Dermis blood vessel endothelial cell (primary cell): ENCODE data around the gene ARHGEF33. TPM values are rescaled to one million over a fixed set of nuclear protein-coding genes. Genes with fewer than 3 reads are reported as not detected.

Source experiments
- DNase-seq: peaks from one replicate; pipeline ENCODE4 v3.0.0; 2010
- total RNA-seq: library from RNA; depleted of rRNA; stranded (reverse); fragments of >200 nt; gene quantifications from 2 replicates; pipeline ENCODE4 v1.2.3, GENCODE V29; 2014

ARHGEF33 gene
- total RNA-seq, 1 donor from 2014 or later: 0.34 TPM

DNA sequence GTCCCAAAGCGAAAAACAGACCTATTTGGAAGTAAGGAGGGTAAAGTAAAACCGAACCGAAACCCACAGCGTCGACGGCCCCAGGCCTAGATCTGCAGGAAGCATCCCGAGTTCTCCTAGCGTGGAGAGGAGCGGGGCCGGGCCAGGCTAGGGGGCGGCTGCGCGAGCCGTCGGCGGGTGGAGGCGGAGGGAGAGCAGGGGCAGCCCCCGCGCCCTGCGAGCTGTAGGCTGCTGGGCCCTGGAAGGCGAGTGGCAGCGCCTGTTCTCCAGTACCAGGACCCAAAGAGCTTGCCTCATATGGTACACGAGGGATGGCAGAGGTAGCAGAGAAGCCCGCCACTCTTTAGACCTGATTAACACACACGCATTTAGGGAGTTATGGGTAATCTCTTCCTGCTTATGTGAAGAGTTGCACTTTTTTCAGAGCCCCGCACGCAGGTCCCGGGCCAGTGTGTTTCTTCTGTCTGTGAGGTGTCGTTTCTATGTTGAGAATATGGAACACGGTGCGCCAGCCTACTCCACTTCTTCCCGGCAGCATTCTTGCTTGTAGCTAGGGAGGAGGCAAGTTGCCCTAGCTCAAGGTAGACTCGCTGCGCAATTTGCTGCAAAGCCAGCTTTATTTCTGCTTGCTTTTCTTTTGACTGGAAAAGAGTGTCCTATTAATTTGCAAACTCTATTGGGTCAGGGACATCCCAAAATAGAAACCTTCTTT is 71.1 kb downstream of the ARHGEF33 start:
- no peak for DNase-seq

DNA sequence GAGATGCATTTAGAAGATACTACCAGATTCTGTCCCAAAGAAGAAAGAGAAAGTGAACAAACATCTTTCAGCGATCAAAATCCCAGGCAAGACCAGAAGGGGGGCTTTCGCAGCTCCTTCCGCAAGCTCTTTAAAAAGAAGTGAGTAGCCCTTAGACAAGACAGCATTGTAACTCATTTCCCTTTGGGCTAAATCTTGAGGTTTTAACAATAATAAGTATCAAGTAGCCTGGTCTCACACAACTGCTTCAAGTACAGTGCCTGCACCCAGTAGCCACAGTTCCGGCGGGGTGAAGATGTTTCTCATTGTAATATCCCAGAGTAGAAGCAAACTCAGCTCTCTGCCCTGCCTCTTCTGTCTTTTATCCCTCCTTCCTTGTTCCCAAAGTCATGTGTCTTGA is 76.3 kb downstream of the ARHGEF33 start:
- DNase-seq: no peak

- DNase-seq: peak; percentile 15
Measured at GRCh38 chr2:38966678-38967077, 77.0 kb downstream of the ARHGEF33 start.

DNA sequence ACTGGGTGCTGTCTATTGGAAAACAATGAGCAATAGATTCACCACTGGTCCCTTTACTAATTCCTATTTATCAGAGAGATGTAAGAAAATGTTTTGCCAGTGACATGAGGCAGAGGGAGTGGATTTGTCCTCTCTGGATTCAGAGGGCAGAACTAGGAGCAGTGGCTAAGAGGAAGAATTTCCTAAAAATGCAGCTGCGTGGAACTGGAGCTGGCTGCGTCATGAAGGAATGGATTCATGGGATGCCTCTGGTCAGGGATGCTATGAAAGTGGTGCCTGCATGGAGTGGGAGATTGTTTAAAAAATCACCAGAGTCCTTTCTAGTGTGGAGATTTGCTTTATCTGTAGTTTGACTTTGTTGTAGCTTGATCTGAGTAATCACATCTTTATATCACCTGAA is 78.3 kb downstream of the ARHGEF33 start:
- no peak for DNase-seq

DNA sequence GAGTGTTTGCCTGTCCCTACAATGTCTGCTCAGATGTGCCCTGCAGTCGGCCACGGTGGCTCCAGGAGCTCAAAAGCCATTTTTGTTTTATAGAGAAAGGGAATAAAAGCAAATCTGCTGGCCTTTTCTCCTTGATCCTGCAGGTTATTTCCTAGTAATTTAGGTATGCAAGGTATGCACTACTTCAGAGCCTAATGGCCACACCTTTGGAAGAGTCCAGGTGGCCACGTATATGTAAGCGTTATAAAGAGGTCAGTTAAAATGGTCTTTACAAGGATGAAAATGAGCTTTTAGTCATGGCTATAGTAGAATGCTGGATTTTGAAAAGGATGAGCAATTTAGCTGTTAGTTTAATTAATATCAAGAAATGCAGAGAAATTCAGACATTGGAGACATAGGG is 81.7 kb downstream of the ARHGEF33 start:
- DNase-seq: no peak

DNA sequence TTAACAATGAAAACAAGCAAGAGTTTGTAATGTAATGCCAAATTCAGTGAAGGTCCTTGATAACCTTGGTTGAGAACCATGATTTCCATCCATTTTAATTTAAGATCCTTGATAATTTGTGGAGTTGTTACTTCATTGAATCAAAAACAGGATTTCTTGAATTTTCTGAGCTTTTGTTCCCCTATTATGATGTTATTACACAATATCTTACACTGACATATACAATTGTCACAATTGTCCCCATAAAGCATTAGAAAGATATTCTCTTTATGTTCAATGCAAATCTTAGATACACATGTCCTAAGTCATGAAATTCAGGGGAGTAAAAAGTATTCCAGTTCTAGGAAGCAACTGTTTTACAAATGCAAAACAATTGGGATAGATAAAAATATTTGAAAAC is 83.6 kb downstream of the ARHGEF33 start:
- no peak for DNase-seq

DNA sequence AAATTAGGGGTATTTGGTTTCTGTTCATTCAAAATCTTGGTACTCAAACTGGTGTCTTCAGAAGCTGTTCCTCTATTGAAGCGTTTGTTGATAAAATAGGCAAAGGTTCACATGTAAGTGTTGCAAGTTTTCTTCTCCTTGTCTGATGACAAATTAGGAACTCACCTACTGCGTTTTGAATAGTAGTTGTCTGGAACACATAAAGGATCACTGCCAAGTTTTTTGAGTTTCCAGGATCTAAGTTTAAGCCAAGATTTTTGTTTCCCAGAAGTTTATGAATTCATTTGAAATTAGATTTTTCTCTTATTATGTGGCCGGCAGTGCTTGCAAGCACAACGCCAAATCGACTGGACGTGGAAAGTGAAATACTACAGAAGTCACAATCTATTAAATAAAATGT is 85.4 kb downstream of the ARHGEF33 start:
- no peak for DNase-seq

DNA sequence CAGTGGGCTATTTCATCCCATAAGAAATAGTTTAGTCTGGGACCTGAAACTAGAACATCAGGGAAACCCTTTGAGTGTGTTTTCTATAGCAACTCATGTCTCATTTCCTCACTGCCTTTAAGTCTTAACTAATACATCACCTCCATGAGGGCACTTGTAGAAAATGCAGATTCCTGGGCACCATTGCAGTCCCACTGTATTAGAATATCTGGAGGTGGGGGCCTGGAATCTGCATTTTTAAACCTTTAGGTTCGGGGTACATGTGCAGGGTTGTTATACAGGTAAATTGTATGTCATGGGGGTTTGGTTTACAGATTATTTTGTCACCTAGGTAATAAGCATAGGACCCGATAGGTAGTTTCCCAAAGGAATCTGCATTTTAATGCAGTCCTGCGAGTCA is 87.4 kb downstream of the ARHGEF33 start:
- DNase-seq: no peak

GRCh38 chr2:38978296-38978903 is 88.7 kb downstream of the ARHGEF33 start:
- DNase-seq: no peak

DNA sequence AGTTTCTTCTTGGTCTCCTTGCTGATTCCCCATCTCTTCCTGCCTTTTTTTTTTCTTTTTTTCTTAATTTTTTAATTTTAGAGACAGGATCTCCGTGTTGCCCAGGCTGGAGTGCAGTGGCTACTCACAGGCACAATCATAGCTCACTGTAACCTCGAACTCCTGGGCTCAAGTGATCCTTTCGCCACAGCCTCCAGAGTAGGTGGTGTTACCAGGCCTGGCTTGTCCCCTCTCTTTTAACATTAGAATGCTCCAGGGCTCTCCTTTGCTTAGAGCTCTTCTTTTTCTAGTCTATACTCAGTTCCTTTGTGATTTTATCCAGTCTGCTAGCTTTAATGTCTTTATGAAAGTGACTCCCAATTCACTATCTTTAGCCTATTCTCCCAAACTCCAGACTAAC is 89.2 kb downstream of the ARHGEF33 start:
- DNase-seq: no peak

DNA sequence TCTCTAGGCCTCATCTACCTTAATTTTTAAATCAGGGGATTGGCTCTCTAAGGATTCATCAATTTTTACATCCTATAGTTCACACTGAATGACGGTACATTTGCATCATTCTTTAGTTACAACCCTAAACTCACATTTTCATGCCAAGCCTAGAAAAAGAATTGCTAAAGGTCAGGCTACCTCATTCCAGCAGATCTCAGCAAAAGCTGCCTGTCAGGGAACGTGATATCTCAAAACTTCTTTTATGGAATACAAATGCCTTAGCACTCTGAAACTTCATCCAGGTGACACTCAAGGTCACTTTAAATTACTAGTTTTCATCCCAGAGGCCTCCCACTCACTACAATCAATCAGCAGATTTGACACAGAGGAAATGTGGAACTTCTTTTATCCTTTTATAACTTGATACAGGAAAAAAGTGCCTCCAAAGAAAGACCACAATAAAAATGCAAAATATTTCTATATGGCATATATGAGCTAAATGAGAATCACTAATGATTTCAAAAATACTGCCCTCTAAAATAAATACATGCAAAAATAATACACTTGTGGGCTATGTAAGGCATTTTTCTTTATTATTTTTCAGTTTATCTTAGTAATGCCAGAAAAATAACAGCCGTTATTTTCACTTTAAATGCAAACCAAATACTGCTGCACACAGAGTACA is 91.5 kb downstream of the ARHGEF33 start:
- no peak for DNase-seq

DNA sequence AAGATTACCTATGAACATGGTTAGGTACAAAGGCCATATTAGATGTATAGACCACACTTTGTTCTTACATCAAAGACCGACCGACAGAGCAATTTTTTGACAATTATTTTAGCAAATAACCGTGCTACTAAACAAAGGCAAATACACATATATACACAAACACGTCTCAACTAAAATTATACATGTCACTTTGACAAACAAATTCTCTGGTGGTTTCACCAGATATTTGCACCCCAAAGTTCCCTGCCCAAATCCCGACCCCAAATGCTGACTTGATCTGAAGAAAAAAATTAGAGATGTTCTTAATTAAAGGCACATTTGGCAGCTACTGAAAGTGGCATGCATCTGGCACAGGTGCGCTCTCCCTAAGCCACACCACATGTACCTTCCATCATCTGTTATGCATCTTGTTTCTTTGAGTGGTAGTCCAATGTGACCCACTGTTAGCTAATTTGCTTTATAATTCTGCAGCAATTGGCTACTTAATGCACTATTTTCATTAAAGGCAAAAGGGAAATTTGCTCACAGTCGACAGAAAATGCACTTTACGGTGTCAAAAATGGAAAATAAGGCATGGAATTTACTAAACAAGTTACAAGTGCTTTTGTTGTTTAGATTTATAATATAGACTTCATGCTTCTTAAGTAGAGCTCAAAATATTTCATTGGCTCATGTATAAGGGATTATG is 92.1 kb downstream of the ARHGEF33 start:
- DNase-seq: no peak

- no peak for DNase-seq
Measured at GRCh38 chr2:38982498-38982897, 92.8 kb downstream of the ARHGEF33 start.

DNA sequence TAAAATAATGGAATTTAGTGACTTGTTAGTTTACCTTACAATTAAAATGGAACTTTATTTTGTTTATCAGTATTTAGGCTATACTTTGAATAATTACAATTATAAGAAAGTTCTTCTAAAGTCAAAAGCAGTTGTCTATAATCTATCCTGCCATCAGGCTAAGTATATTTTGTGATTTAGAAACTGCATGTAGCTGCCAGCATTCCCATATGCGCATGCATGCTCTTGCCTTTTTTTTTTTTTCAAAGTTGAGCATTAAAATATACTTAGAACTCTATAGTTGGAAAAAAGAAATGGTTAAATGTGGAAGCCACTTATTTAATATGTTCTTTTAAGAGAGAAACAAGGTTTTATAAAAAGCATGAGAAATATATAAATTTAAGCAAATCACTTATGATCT is 99.0 kb downstream of the ARHGEF33 start:
- DNase-seq: no peak

- no peak for DNase-seq
Measured at GRCh38 chr2:38991899-38992298, 102.2 kb downstream of the ARHGEF33 start.

GRCh38 chr2:38997781-38998180 is 108.1 kb downstream of the ARHGEF33 start:
- DNase-seq: peak; percentile 79

DNA sequence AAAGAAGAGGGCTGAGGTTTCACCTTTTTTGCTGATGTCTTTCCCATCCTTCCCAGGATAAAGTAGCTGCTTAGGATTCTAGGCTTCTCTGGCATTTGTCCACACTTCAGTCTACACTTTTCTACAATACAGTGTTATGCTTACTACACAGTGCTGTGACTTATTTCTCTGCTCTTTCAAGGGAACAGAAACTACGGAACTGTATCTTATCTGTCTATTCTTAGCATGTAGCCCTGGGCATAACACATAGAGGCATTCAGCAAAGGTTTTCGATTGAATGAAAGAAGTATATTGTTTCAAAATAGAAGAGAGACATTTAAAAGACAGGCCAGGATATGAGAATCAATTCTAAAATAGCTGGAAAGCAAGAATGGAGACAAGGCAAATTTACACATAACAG is 110.9 kb downstream of the ARHGEF33 start:
- no peak for DNase-seq

GRCh38 chr2:39007875-39008504 is 118.3 kb downstream of the ARHGEF33 start:
- no peak for DNase-seq

- no peak for DNase-seq
Measured at GRCh38 chr2:39008665-39009064, 119.0 kb downstream of the ARHGEF33 start.

GRCh38 chr2:39013871-39014270 is 124.2 kb downstream of the ARHGEF33 start:
- no peak for DNase-seq

DNA sequence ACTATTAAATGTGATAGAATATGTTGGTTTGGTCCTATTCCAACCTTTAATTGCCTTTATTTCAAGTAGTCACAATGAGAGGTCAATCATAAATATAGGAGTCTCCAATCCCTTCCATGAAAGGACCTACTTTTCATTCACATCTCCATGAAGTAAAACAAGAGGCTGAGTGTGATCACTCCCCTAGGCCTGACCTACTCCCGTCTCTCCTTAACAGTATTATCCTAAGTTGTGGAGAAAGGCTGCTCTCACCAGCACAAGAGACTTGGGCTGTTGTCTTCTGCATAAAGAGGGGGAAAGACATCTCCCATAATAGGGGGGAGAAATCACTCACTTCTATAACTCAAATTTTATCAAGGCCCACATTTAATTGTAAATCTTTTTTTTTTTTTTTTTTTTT is 125.7 kb downstream of the ARHGEF33 start:
- no peak for DNase-seq

- no peak for DNase-seq
Measured at GRCh38 chr2:39017334-39017733, 127.7 kb downstream of the ARHGEF33 start.

DNA sequence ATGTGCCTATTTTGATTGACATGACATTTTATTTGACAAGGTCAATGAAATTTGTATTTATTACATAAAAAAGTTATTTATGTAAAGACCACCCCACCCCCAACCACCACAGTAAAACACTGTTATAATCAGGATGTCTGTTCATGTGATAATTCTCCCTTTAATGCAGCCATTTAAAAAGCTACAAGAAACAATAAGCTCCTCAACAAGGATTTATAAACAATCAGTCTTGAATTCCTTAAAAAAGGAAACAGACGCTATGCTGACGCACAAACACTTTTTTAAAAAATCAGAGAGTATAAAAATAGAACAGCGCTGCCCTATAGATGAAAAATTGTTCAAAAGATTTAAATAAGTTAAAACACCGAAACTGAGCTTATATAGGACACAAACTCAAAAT is 129.0 kb downstream of the ARHGEF33 start:
- peak; percentile 6 for DNase-seq
